Upper lobe of left lung (tissue), 6 donors: ENCODE results near the gene LELP1. TPM values are rescaled to one million over a fixed set of nuclear protein-coding genes. Genes with fewer than 3 reads are reported as not detected.
"Not testable (repeated sequence)": the region's sequence is repeated elsewhere in the genome, so short reads cannot be mapped to it uniquely, and the experiment has no call there.

Experiments used
- ATAC-seq, 2 donors: fragments of 200-7000 bp; cut with Tn5 transposase; one replicate each; pipeline ENCODE4 v1.9.1; 2022; ENCODE audit warnings: mild to moderate bottlenecking in 2 of 2, moderate library complexity in 2 of 2; ENCODE audit not compliant: low FRiP score in 2 of 2
- DNase-seq, 2 donors: peaks; one replicate each; pipeline ENCODE4 v3.0.0-alpha.2; 2019 to 2020
- H3K27ac ChIP-seq, 4 donors: fragments of 200-600 bp; sonication (generic); one replicate each; pipeline ENCODE4 v1.5.1; 2016 to 2019
- H3K27me3 ChIP-seq, 4 donors: fragments of 200-600 bp; sonication (generic); one replicate each; pipeline ENCODE4 v1.5.1; 2017 to 2019
- H3K36me3 ChIP-seq, 4 donors: fragments of 200-600 bp; sonication (generic); one replicate each; pipeline ENCODE4 v1.5.1; 2016 to 2019
- H3K4me1 ChIP-seq, 4 donors: fragments of 200-600 bp; sonication (generic); one replicate each; pipeline ENCODE4 v1.5.1; 2018 to 2019
- H3K4me3 ChIP-seq, 4 donors: fragments of 200-600 bp; sonication (generic); one replicate each; pipeline ENCODE4 v1.5.1; 2017 to 2019; ENCODE audit warnings: mild to moderate bottlenecking in 2 of 4, moderate library complexity in 1 of 4
- H3K9me3 ChIP-seq, 4 donors: fragments of 200-600 bp; sonication (generic); one replicate each; pipeline ENCODE4 v1.5.1; 2018 to 2019
- CTCF ChIP-seq, 6 experiments: fragments of 450-650 bp in 4 of 6; fragments of 200-600 bp in 2 of 6; sonication (generic) in 2 of 6; IDR thresholded peaks; one replicate each; pipeline ENCODE4 v1.5.1; 2016 to 2019; ENCODE audit warnings: antibody characterized with exemption in 6 of 6
- EP300 ChIP-seq, 4 donors: sonication (generic); formaldehyde crosslinking; IDR thresholded peaks; one replicate each; pipeline ENCODE4 v1.5.1; 2017; ENCODE audit warnings: antibody characterized with exemption in 4 of 4, control low read depth in 2 of 4
- POLR2A ChIP-seq, 4 donors: fragments of 450-650 bp; IDR thresholded peaks; one replicate each; pipeline ENCODE4 v1.5.1; 2016 to 2017; ENCODE audit warnings: antibody characterized with exemption in 4 of 4, mild to moderate bottlenecking in 2 of 4
- POLR2AphosphoS5 ChIP-seq, 2 donors: sonication (generic); formaldehyde crosslinking; IDR thresholded peaks; one replicate each; pipeline ENCODE4 v1.5.1; 2017; ENCODE audit warnings: antibody characterized with exemption in 2 of 2
- WGBS, 2 donors: methylation state at CpG; one replicate each; pipeline ENCODE4 v1.1.5; 2017 to 2018; 5-methylcytosine and 5-hydroxymethylcytosine counted together
- total RNA-seq, 6 donors: library from RNA; depleted of rRNA in 4 of 6; stranded (reverse); fragments of >200 nt in 4 of 6; gene quantifications; one replicate each; pipeline versions ENCODE4 v1.1.0 to v1.2.1, GENCODE V29; 2016 to 2021
- donor health status: DM: no; HTN: no; CAD: no; lungs with moderate emphysema.
- donor health status: DM: no; HTN: yes; CAD: no; lungs with severe emphysema.

LELP1 gene
- total RNA-seq, 6 donors from 2014 or later = not detected

- not testable (repeated sequence) for H3K9me3 ChIP-seq, H3K36me3 ChIP-seq, H3K27ac ChIP-seq, H3K27me3 ChIP-seq, H3K4me3 ChIP-seq, H3K4me1 ChIP-seq
- ATAC-seq (peak; percentile 77 to 90), DNase-seq (peak in 1 of 2 donors; percentile 59)
- WGBS, 2 donors = 47 to 49% methylated on average over 15 to 16 of the region's 16 CpGs
- peak; percentile 48 to 71 (median 58) for TF ChIP-seq CTCF (IDR thresholded peaks at IDR 0.05)
Measured at GRCh38 chr1:153223040-153223891, 20.0 kb downstream of the LELP1 start.

GRCh38 chr1:153227810-153228209 is 24.6 kb downstream of the LELP1 start:
- Histone ChIP-seq H3K9me3 (no peaks in the 10 kb centered on the region), H3K4me3 (no peak overlapping the region), H3K27ac (no peak overlapping the region), H3K36me3 (no peaks in the 10 kb centered on the region), H3K4me1 (no peaks in the 10 kb centered on the region), H3K27me3 (no peaks in the 10 kb centered on the region)
- DNase-seq = no peak
- WGBS, 2 donors = 68 to 74% methylated on average over 2 of the region's 2 CpGs
- no peak for ATAC-seq
- TF ChIP-seq POLR2AphosphoS5 (IDR thresholded peaks at IDR 0.05) (no peak), CTCF (IDR thresholded peaks at IDR 0.05) (no peak), POLR2A (IDR thresholded peaks at IDR 0.05) (no peak), EP300 (IDR thresholded peaks at IDR 0.05) (no peak)

- Histone ChIP-seq H3K9me3 (no peaks in the 10 kb centered on the region), H3K4me3 (no peak overlapping the region), H3K27me3 (no peaks in the 10 kb centered on the region)
Measured at GRCh38 chr1:153228491-153228890, 25.3 kb downstream of the LELP1 start.

GRCh38 chr1:153229076-153229829 is 26.0 kb downstream of the LELP1 start:
- not testable (repeated sequence) for DNase-seq, H3K4me1 ChIP-seq, H3K36me3 ChIP-seq, H3K27me3 ChIP-seq, H3K4me3 ChIP-seq, H3K27ac ChIP-seq, H3K9me3 ChIP-seq
- WGBS, 2 donors = 54% methylated on average over 10 to 12 of the region's 12 CpGs
- peak in 3 of 6 experiments; percentile 10 to 40 (median 16) for TF ChIP-seq CTCF (IDR thresholded peaks at IDR 0.05)
- peak; percentile 50 to 65 for ATAC-seq

More at GRCh38 chr1:153228491-153228890, 25.3 kb downstream of the LELP1 start:
- Histone ChIP-seq H3K4me1 (no peaks in the 10 kb centered on the region), H3K36me3 (no peaks in the 10 kb centered on the region), H3K27ac (no peak overlapping the region)
- DNase-seq = no peak
- WGBS, 2 donors = 77 to 91% methylated on average over 1 of the region's 1 CpG
- TF ChIP-seq CTCF (IDR thresholded peaks at IDR 0.05) (no peak), POLR2AphosphoS5 (IDR thresholded peaks at IDR 0.05) (no peak), EP300 (IDR thresholded peaks at IDR 0.05) (no peak), POLR2A (IDR thresholded peaks at IDR 0.05) (no peak)
- ATAC-seq = no peak
